H1 (cell line): ENCODE data around the gene PLEKHG2.

Experiments
- ASH2L ChIP-seq: fragments of 200-600, 300-600 bp; sonication (generic); IDR thresholded peaks from one replicate; pipeline ENCODE4 v1.7.1; 2017; ENCODE audit warnings: low read length
- POLR2AphosphoS5 ChIP-seq: IDR thresholded peaks from 2 replicates; pipeline ENCODE4 v1.6.1; 2011; ENCODE audit warnings: low read depth, low read length
- YY1 ChIP-seq: IDR thresholded peaks from 2 replicates; pipeline ENCODE4 v1.6.1; 2011; ENCODE audit warnings: low read depth, mild to moderate bottlenecking, low read length
- TF ChIP-seq, protein P1 (sequence below), 3 experiments: IDR thresholded peaks; 1 replicate in 2 of 3; 2 replicates in 1 of 3; pipeline versions ENCODE4 v1.5.1 to v1.6.1; 2011; ENCODE audit warnings: low read length in 3 of 3, mild to moderate bottlenecking in 3 of 3, inconsistent platforms in 2 of 3, low read depth in 1 of 3, moderate library complexity in 1 of 3; ENCODE audit not compliant: insufficient read depth in 1 of 3; ENCODE audit errors: control extremely low read depth in 1 of 3
- TF ChIP-seq, protein P2 (sequence below): fragments of 300-600 bp; sonication (generic); IDR thresholded peaks from 2 replicates; pipeline ENCODE4 v1.7.1; 2012; ENCODE audit warnings: low read length, moderate library complexity, mild to moderate bottlenecking, inconsistent platforms; ENCODE audit not compliant: insufficient replicate concordance

DNA sequence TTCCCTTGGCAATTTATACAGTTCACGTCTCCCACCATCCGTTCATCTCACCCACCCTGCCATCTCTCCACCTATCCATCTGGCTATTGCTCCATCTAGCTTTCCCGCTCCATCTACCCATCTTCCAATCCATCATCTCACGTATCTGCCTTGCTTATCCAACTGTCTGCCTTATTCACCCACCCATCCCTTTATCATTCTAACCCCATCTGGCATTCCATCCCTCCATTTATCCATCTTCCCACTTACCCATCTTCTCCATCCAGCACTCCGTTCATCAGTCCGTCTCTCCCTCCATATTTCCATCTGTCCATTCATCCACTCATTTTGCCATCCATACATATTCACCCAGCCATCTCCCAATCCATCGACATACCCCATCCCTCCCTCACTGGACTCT lies 13.3 kb downstream of the PLEKHG2 start:
- TF ChIP-seq YY1 (no peak), POLR2AphosphoS5 (no peak; the same call in none of the 2 replicates), ASH2L (no peak)
- TF ChIP-seq, protein P1, sequence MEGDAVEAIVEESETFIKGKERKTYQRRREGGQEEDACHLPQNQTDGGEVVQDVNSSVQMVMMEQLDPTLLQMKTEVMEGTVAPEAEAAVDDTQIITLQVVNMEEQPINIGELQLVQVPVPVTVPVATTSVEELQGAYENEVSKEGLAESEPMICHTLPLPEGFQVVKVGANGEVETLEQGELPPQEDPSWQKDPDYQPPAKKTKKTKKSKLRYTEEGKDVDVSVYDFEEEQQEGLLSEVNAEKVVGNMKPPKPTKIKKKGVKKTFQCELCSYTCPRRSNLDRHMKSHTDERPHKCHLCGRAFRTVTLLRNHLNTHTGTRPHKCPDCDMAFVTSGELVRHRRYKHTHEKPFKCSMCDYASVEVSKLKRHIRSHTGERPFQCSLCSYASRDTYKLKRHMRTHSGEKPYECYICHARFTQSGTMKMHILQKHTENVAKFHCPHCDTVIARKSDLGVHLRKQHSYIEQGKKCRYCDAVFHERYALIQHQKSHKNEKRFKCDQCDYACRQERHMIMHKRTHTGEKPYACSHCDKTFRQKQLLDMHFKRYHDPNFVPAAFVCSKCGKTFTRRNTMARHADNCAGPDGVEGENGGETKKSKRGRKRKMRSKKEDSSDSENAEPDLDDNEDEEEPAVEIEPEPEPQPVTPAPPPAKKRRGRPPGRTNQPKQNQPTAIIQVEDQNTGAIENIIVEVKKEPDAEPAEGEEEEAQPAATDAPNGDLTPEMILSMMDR (IDR thresholded peaks at IDR 0.05; ENCODE audit: control extremely low read depth in 1 of 3, insufficient read depth in 1 of 3, low read depth in 1 of 3, low read length in 3 of 3), result no peak
- TF ChIP-seq, protein P2, sequence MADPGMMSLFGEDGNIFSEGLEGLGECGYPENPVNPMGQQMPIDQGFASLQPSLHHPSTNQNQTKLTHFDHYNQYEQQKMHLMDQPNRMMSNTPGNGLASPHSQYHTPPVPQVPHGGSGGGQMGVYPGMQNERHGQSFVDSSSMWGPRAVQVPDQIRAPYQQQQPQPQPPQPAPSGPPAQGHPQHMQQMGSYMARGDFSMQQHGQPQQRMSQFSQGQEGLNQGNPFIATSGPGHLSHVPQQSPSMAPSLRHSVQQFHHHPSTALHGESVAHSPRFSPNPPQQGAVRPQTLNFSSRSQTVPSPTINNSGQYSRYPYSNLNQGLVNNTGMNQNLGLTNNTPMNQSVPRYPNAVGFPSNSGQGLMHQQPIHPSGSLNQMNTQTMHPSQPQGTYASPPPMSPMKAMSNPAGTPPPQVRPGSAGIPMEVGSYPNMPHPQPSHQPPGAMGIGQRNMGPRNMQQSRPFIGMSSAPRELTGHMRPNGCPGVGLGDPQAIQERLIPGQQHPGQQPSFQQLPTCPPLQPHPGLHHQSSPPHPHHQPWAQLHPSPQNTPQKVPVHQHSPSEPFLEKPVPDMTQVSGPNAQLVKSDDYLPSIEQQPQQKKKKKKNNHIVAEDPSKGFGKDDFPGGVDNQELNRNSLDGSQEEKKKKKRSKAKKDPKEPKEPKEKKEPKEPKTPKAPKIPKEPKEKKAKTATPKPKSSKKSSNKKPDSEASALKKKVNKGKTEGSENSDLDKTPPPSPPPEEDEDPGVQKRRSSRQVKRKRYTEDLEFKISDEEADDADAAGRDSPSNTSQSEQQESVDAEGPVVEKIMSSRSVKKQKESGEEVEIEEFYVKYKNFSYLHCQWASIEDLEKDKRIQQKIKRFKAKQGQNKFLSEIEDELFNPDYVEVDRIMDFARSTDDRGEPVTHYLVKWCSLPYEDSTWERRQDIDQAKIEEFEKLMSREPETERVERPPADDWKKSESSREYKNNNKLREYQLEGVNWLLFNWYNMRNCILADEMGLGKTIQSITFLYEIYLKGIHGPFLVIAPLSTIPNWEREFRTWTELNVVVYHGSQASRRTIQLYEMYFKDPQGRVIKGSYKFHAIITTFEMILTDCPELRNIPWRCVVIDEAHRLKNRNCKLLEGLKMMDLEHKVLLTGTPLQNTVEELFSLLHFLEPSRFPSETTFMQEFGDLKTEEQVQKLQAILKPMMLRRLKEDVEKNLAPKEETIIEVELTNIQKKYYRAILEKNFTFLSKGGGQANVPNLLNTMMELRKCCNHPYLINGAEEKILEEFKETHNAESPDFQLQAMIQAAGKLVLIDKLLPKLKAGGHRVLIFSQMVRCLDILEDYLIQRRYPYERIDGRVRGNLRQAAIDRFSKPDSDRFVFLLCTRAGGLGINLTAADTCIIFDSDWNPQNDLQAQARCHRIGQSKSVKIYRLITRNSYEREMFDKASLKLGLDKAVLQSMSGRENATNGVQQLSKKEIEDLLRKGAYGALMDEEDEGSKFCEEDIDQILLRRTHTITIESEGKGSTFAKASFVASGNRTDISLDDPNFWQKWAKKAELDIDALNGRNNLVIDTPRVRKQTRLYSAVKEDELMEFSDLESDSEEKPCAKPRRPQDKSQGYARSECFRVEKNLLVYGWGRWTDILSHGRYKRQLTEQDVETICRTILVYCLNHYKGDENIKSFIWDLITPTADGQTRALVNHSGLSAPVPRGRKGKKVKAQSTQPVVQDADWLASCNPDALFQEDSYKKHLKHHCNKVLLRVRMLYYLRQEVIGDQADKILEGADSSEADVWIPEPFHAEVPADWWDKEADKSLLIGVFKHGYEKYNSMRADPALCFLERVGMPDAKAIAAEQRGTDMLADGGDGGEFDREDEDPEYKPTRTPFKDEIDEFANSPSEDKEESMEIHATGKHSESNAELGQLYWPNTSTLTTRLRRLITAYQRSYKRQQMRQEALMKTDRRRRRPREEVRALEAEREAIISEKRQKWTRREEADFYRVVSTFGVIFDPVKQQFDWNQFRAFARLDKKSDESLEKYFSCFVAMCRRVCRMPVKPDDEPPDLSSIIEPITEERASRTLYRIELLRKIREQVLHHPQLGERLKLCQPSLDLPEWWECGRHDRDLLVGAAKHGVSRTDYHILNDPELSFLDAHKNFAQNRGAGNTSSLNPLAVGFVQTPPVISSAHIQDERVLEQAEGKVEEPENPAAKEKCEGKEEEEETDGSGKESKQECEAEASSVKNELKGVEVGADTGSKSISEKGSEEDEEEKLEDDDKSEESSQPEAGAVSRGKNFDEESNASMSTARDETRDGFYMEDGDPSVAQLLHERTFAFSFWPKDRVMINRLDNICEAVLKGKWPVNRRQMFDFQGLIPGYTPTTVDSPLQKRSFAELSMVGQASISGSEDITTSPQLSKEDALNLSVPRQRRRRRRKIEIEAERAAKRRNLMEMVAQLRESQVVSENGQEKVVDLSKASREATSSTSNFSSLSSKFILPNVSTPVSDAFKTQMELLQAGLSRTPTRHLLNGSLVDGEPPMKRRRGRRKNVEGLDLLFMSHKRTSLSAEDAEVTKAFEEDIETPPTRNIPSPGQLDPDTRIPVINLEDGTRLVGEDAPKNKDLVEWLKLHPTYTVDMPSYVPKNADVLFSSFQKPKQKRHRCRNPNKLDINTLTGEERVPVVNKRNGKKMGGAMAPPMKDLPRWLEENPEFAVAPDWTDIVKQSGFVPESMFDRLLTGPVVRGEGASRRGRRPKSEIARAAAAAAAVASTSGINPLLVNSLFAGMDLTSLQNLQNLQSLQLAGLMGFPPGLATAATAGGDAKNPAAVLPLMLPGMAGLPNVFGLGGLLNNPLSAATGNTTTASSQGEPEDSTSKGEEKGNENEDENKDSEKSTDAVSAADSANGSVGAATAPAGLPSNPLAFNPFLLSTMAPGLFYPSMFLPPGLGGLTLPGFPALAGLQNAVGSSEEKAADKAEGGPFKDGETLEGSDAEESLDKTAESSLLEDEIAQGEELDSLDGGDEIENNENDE, result no peak
